GM18858 (cell line): ENCODE measurements around the gene SHLD2.
A peak's percentile ranks its signal among the peaks of the same experiment; 100 is the strongest.
"Not testable (repeated sequence)": the region's sequence is repeated elsewhere in the genome, so short reads cannot be mapped to it uniquely, and the experiment has no call there.

Experiments used
- ATAC-seq: cut with Tn5 transposase; IDR thresholded peaks from one replicate; pipeline ENCODE4 v1.9.1; 2021; ENCODE audit not compliant: unreplicated experiment

Gene SHLD2

GRCh38 chr10:87142230-87143108 is 47.5 kb downstream of the SHLD2 start:
- not testable (repeated sequence) for ATAC-seq

GRCh38 chr10:87143109-87143418 is 48.1 kb downstream of the SHLD2 start:
- not testable (repeated sequence) for ATAC-seq

- ATAC-seq = not testable (repeated sequence)
These were observed 50.6 kb downstream of the SHLD2 start for GRCh38 chr10:87145598-87145997.

- not testable (repeated sequence) for ATAC-seq
These were observed 54.1 kb downstream of the SHLD2 start for GRCh38 chr10:87149020-87149609.

- ATAC-seq = not testable (repeated sequence)
These were observed 56.5 kb downstream of the SHLD2 start for GRCh38 chr10:87151516-87151915.

GRCh38 chr10:87156841-87157240 is 61.8 kb downstream of the SHLD2 start:
- ATAC-seq = not testable (repeated sequence)

GRCh38 chr10:87157821-87158220 is 62.8 kb downstream of the SHLD2 start:
- not testable (repeated sequence) for ATAC-seq

- ATAC-seq = not testable (repeated sequence)
These were observed 67.8 kb downstream of the SHLD2 start for GRCh38 chr10:87162703-87163293.

GRCh38 chr10:87163414-87163813 is 68.4 kb downstream of the SHLD2 start:
- ATAC-seq = not testable (repeated sequence)

GRCh38 chr10:87169857-87170256 is 74.9 kb downstream of the SHLD2 start:
- ATAC-seq = not testable (repeated sequence)

- ATAC-seq = not testable (repeated sequence)
These were observed 75.7 kb downstream of the SHLD2 start for GRCh38 chr10:87170705-87171104.

- not testable (repeated sequence) for ATAC-seq
These were observed 76.7 kb downstream of the SHLD2 start for GRCh38 chr10:87171670-87172069.

- ATAC-seq = not testable (repeated sequence)
These were observed 77.2 kb downstream of the SHLD2 start for GRCh38 chr10:87172178-87172577.

GRCh38 chr10:87177587-87177986 is 82.6 kb downstream of the SHLD2 start:
- not testable (repeated sequence) for ATAC-seq

- ATAC-seq = not testable (repeated sequence)
These were observed 89.4 kb downstream of the SHLD2 start for GRCh38 chr10:87184421-87184820.

- not testable (repeated sequence) for ATAC-seq
These were observed 91.0 kb downstream of the SHLD2 start for GRCh38 chr10:87186016-87186415.

GRCh38 chr10:87187573-87187972 is 92.6 kb downstream of the SHLD2 start:
- not testable (repeated sequence) for ATAC-seq

GRCh38 chr10:87191841-87192240 is 96.8 kb downstream of the SHLD2 start:
- not testable (repeated sequence) for ATAC-seq

GRCh38 chr10:87200924-87201323 is 105.9 kb downstream of the SHLD2 start:
- peak; percentile 55 for ATAC-seq

GRCh38 chr10:87204801-87205200 is 109.8 kb downstream of the SHLD2 start:
- ATAC-seq = peak; percentile 29

GRCh38 chr10:87206922-87207321 is 111.9 kb downstream of the SHLD2 start:
- ATAC-seq = not testable (repeated sequence)

- not testable (repeated sequence) for ATAC-seq
These were observed 115.3 kb downstream of the SHLD2 start for GRCh38 chr10:87210309-87210708.
